Skeletal muscle tissue (tissue), 1 donor: ENCODE results near the gene TLE2. TPM values are rescaled to one million over a fixed set of nuclear protein-coding genes. Genes with fewer than 3 reads are reported as not detected.

ENCODE experiments used
- total RNA-seq: library from RNA; depleted of rRNA; stranded (reverse); fragments of >200 nt; gene quantifications from one replicate; pipeline ENCODE4 v1.2.3, GENCODE V29; 2014

TLE2 gene
- total RNA-seq, 1 donor from 2014 or later = 9.4 TPM

Other genes with a start within 250 kb of the TLE2 start
- 25.6 TPM for gene SGTA, start 246.0 kb downstream of the TLE2 start, total RNA-seq
- 34.4 TPM for gene THOP1, start 243.8 kb downstream of the TLE2 start, total RNA-seq
- 8.4 TPM for gene ZNF554, start 209.4 kb downstream of the TLE2 start, total RNA-seq
- gene ZNF555, start 187.8 kb downstream of the TLE2 start, total RNA-seq = 15.7 TPM
- 19.3 TPM for gene ZNF556, start 161.9 kb downstream of the TLE2 start, total RNA-seq
- 4.2 TPM for gene ZNF57, start 128.4 kb downstream of the TLE2 start, total RNA-seq
- 8.4 TPM for gene ZNF77, start 84.3 kb downstream of the TLE2 start, total RNA-seq
- gene TLE6, start 51.7 kb downstream of the TLE2 start, total RNA-seq = not detected
- gene TLE5, start 33.2 kb upstream of the TLE2 start, total RNA-seq = 98.1 TPM
- gene GNA11, start 65.1 kb upstream of the TLE2 start, total RNA-seq = 37.1 TPM
- gene GNA15, start 106.8 kb upstream of the TLE2 start, total RNA-seq = 3.1 TPM
- 2.1 TPM for gene S1PR4, start 149.5 kb upstream of the TLE2 start, total RNA-seq
- 8.9 TPM for gene NCLN, start 156.7 kb upstream of the TLE2 start, total RNA-seq
- not detected for gene CELF5, start 195.4 kb upstream of the TLE2 start, total RNA-seq